Measurements from ENCODE around the gene COL4A2.

COL4A2 gene

GRCh38 chr13:110490009-110490770 is 183.1 kb downstream of the COL4A2 start:
- no peak for DNase-seq (ENCODE audit: low read depth)
- no peak overlapping the region for H3K4me3 ChIP-seq (ENCODE audit: low read depth, low read length)

GRCh38 chr13:110491869-110492678 is 185.0 kb downstream of the COL4A2 start:
- no peak overlapping the region for H3K4me3 ChIP-seq (ENCODE audit: low read depth, low read length)
- TF ChIP-seq CTCF (IDR thresholded peaks at IDR 0.05; ENCODE audit: low read depth, low read length, missing control alignments): no peak
- no peak for DNase-seq (ENCODE audit: low read depth)

More at GRCh38 chr13:110490009-110490770, 183.1 kb downstream of the COL4A2 start:
- no peak for TF ChIP-seq CTCF (IDR thresholded peaks at IDR 0.05; ENCODE audit: low read depth, low read length, missing control alignments)

- no peak for DNase-seq (ENCODE audit: low read depth)
- no peak overlapping the region for H3K4me3 ChIP-seq (ENCODE audit: low read depth, low read length)
- no peak for TF ChIP-seq CTCF (IDR thresholded peaks at IDR 0.05; ENCODE audit: low read depth, low read length, missing control alignments)
Measured at GRCh38 chr13:110492679-110493593, 185.9 kb downstream of the COL4A2 start.

- H3K4me3 ChIP-seq (ENCODE audit: low read depth, low read length): no peak overlapping the region
- DNase-seq (ENCODE audit: low read depth): no peak
- TF ChIP-seq CTCF (IDR thresholded peaks at IDR 0.05; ENCODE audit: low read depth, low read length, missing control alignments): no peak
Measured at GRCh38 chr13:110493613-110494012, 186.5 kb downstream of the COL4A2 start.

- no peak overlapping the region for H3K4me3 ChIP-seq (ENCODE audit: low read depth, low read length)
- no peak for TF ChIP-seq CTCF (IDR thresholded peaks at IDR 0.05; ENCODE audit: low read depth, low read length, missing control alignments)
- no peak for DNase-seq (ENCODE audit: low read depth)
Measured at GRCh38 chr13:110495376-110495775, 188.3 kb downstream of the COL4A2 start.

GRCh38 chr13:110495881-110496280 is 188.8 kb downstream of the COL4A2 start:
- DNase-seq (ENCODE audit: low read depth): no peak
- H3K4me3 ChIP-seq (ENCODE audit: low read depth, low read length): no peak overlapping the region
- TF ChIP-seq CTCF (IDR thresholded peaks at IDR 0.05; ENCODE audit: low read depth, low read length, missing control alignments): no peak
